Measurements from ENCODE around the gene TAC3.
A peak's percentile ranks its signal among the peaks of the same experiment; 100 is the strongest.

TAC3 gene

DNA sequence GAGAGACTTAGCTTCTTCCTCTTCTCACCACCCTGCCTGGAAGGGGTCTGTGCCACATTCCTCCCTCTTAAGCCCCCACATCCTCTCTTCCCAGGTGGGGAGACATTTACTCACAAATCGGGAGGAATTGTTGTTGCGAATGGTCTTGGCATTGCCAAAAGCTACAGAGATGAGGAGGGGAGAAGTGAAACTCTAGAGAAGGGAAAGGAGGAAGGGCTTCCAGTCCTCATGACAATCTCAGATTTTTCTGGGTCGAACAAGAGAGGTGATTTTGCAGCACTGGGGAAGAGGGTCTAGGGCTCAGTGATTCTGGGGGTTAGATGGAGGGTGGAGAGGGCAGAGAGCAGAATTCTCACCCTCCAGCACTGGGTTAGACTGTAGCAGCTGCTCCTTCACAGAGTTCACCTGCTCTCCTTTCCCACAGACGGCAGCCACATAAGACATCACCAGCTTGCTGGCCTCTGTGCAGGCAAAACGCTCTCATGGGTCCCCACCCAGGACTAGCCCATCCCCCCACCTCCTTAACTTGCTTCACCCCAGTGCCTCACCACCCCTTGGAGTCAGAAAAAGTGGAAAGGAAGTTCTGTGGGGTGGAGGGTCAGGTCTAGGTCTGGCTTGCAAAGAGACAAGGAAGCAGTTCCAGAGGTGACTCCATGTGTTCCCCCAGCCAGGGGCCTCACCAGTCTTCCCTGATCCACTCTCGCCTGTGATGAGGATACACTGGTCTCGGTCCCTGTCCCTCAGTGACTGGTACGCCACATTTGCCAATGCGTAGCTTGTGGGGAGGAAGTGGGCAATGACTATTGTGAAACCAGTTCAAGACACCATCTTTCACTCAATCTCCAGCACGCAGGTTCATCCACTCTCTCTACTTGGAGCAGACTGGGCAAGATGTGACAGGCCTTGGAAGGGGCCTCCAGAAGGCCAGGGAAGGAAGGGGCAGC, 30.9 kb upstream of the TAC3 start:
- in situ Hi-C loops (cut with MboI; ENCODE audit: low sequenced_read_pairs): no loop called here

DNA sequence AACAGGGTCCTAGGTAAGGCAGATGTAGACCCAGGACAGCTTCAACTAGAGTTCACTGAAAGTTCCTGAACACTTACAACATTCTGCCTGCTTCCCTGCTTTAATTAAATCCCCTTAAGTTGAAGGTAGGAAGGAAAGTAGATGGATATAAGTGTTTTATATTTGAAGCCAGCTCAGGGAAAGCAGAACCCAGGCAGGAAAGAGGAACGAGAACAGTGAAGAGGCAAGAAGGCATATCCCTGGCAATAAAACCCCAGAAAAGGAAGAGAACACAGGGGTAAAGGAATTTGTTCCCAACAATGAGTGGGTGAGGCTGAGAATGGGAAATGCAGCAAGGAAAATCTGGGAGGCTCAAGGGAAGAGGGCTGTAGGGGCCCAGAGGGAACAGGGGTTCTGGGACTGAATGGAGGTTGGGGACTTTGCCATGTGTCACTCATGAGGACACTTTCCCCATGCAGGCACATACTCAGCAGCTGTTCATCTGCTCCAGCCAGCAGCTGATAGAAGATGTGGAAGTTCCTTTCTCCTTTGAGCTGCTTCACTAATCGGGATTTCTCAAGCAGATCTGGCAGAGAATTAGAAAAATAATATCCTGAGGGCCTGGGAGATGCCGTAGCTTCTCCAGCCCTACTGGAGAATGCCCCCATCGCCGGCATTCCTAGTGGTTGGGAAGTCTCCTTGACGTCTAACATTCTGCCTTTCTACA, 29.9 kb upstream of the TAC3 start:
- no peaks in the 10 kb centered on the region for H3K36me3 ChIP-seq (replicated peaks)
- H3K4me3 ChIP-seq: no peak overlapping the region
- no peaks in the 10 kb centered on the region; the same call in 1 of the 2 replicates for H3K4me1 ChIP-seq
- no peak for DNase-seq (ENCODE audit: low spot score in 2 of 2)
- in situ Hi-C loops (cut with MboI; ENCODE audit: low sequenced_read_pairs): no loop called here
- H3K27me3 ChIP-seq (ENCODE audit: low read depth): peaks cover 3% of the 10 kb centered on the region; the same call in 1 of the 2 replicates
- H3K9me3 ChIP-seq: no peaks in the 10 kb centered on the region

More for the DNA sequence above, 30.9 kb upstream of the TAC3 start:
- no peaks in the 10 kb centered on the region for H3K9me3 ChIP-seq
- H3K4me1 ChIP-seq: no peaks in the 10 kb centered on the region; the same call in 1 of the 2 replicates
- H3K4me3 ChIP-seq: no peak overlapping the region
- H3K36me3 ChIP-seq (replicated peaks): no peaks in the 10 kb centered on the region
- peaks cover 3% of the 10 kb centered on the region; the same call in 1 of the 2 replicates for H3K27me3 ChIP-seq (ENCODE audit: low read depth)
- no peak for DNase-seq (ENCODE audit: low spot score in 2 of 2)

DNA sequence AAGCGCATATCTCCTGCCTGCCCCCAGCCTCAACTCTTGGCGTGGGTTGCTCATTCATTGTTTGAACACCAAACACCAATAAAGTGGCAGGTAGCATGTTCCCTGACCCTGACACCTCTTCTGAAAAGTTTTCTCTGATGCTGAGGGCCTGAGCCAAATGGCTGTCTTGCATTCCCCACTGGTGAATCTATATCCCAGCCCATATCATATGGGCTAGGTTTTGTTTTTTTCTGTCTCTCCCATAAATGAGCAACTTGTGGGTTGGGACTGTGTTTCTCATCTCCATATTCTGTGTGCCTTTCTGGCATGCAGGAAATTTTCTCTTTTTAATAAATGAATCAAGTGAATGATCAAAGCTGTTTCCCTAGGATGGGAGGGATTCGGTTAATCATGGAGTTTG, 28.6 kb upstream of the TAC3 start:
- H3K4me3 ChIP-seq: no peak overlapping the region
- DNase-seq (ENCODE audit: low spot score in 2 of 2): no peak
- in situ Hi-C loops (cut with MboI; ENCODE audit: low sequenced_read_pairs): no loop called here
- H3K36me3 ChIP-seq (replicated peaks): no peaks in the 10 kb centered on the region
- peaks cover 3% of the 10 kb centered on the region; the same call in 1 of the 2 replicates for H3K27me3 ChIP-seq (ENCODE audit: low read depth)
- H3K9me3 ChIP-seq: no peaks in the 10 kb centered on the region
- no peaks in the 10 kb centered on the region; the same call in 1 of the 2 replicates for H3K4me1 ChIP-seq

DNA sequence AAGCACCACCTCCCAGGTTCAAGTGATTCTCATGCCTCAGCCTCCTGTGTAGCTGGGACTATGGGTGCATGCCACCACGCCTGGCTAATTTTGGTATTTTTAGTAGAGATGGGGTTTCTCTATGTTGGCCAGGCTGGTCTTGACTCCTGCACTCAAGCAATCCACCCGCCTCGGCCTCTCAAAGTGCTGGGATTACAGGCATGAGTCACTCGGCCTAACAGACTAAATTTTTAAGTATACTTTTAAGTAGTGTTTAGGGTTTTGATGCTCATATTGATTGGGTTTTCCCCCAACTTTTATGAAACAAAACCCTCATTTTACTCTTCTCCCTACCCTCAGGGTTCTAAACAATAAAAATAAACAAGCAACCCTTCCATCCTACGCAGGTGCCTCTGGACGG, 28.1 kb upstream of the TAC3 start:
- peaks cover 3% of the 10 kb centered on the region; the same call in 1 of the 2 replicates for H3K27me3 ChIP-seq (ENCODE audit: low read depth)
- DNase-seq (ENCODE audit: low spot score in 2 of 2): no peak
- in situ Hi-C loops (cut with MboI; ENCODE audit: low sequenced_read_pairs): no loop called here
- no peaks in the 10 kb centered on the region for H3K36me3 ChIP-seq (replicated peaks)
- H3K9me3 ChIP-seq: no peaks in the 10 kb centered on the region
- H3K4me3 ChIP-seq: no peak overlapping the region
- no peaks in the 10 kb centered on the region for H3K4me1 ChIP-seq

DNA sequence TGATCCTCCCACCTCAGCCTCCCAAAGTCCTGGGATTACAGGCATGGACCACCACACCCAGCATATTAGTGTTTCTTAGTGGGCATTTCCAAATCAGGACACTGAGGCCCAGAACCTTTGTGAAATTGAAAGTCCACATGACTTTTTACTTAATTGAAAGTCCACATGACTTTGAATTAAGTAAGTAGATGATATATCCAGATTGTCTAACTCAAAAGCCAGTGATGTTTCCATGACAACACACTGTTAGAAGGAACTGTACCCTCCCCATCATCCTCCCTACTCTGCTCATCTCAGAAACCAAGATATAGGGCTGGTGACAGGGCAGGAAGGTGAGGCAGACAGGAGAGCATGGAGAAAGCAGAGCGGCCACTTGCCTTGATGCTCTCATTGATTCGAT, 26.4 kb upstream of the TAC3 start:
- H3K9me3 ChIP-seq: no peaks in the 10 kb centered on the region
- no peak overlapping the region for H3K4me3 ChIP-seq
- no peaks in the 10 kb centered on the region for H3K4me1 ChIP-seq
- DNase-seq (ENCODE audit: low spot score in 2 of 2): no peak
- H3K36me3 ChIP-seq (replicated peaks): no peaks in the 10 kb centered on the region
- in situ Hi-C loops (cut with MboI; ENCODE audit: low sequenced_read_pairs): no loop called here
- peaks cover 3% of the 10 kb centered on the region; the same call in 1 of the 2 replicates for H3K27me3 ChIP-seq (ENCODE audit: low read depth)

DNA sequence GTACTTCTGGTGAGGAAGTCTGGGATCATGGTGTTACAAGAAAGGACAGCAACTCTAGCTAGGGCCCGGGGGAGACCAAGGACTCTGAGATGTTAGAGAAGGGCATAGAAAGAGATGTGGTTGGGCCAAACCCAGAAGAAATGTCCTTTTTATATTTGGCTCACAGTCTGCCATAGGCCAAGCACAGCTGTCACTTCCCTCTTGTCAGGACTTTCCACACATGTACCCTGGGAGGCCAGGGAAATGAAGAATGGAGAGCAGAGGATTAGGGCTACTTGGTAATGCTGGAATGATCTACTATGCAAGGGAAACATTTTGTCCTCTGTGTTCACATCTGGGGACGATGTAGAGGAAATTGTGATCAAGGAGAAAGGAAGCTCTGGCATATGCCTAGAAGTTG, 24.4 kb upstream of the TAC3 start:
- Histone ChIP-seq H3K36me3 (replicated peaks) (no peaks in the 10 kb centered on the region), H3K9me3 (no peaks in the 10 kb centered on the region), H3K4me3 (no peak overlapping the region), H3K27me3 (ENCODE audit: low read depth) (peaks cover 3% of the 10 kb centered on the region; the same call in 1 of the 2 replicates), H3K4me1 (no peaks in the 10 kb centered on the region)
- DNase-seq (ENCODE audit: low spot score in 2 of 2): no peak
- in situ Hi-C loops (cut with MboI; ENCODE audit: low sequenced_read_pairs): no loop called here

DNA sequence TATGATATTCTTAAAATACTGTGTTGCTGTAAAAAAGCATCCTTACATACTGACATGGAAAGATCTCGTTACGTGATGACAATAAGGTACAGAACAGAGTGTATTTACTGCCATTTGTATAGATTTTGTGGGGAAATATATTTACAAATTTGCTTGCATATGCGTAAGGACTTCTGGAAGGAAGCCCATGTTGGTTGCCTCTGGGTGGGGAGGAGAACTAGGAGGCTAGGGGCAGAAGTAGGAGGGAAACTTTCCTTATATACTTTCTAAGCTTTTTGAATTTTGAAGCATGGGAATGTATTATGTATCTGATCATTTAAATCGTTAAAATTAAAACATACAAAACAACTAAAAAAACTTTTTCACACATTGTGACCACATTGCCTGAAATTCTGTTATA, 23.9 kb upstream of the TAC3 start:
- Histone ChIP-seq H3K36me3 (replicated peaks) (no peaks in the 10 kb centered on the region), H3K4me3 (no peak overlapping the region), H3K9me3 (no peaks in the 10 kb centered on the region), H3K27me3 (ENCODE audit: low read depth) (no peaks in the 10 kb centered on the region), H3K4me1 (no peaks in the 10 kb centered on the region)
- in situ Hi-C loops (cut with MboI; ENCODE audit: low sequenced_read_pairs): no loop called here
- DNase-seq (ENCODE audit: low spot score in 2 of 2): no peak

DNA sequence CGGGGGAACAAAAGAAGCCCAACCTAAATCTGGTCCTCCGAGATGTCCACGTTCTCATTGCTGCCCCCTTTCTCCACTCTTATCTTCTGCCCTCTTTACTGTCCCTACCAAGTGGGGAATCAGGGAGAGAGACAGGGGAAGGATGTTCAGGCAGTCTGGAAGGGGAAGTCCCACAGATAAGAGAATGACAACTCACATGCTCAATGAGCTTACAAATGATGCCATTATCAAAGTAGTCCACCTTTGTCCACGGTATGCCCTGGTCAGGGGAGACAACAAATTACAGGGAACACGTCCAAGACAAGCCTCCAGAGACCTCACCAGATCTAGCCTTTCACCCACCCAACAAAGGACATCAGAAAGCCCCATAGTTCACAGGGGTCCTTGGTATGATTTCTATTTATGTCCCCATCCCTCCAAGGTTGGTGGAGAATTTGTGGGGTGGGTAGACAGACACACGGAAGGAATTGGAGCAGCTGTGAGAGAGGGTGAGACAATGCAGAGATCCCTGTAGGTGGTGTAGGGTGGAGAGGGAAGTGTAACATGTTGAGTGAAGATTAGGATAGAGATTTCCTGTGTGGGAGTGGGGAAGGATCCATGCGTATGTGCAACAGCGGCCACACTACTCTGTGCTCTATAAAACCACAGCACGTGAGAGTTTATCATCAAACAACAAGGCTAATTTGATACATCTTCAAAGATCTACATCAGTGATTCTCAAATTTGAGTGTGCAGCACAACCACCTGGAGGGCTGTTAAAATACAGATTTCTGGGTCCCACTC, 22.9 kb upstream of the TAC3 start:
- Histone ChIP-seq H3K27me3 (ENCODE audit: low read depth) (no peaks in the 10 kb centered on the region), H3K4me3 (no peak overlapping the region), H3K9me3 (no peaks in the 10 kb centered on the region), H3K4me1 (no peaks in the 10 kb centered on the region), H3K36me3 (replicated peaks) (no peaks in the 10 kb centered on the region)
- in situ Hi-C loops (cut with MboI; ENCODE audit: low sequenced_read_pairs): no loop called here
- DNase-seq (ENCODE audit: low spot score in 2 of 2): no peak

DNA sequence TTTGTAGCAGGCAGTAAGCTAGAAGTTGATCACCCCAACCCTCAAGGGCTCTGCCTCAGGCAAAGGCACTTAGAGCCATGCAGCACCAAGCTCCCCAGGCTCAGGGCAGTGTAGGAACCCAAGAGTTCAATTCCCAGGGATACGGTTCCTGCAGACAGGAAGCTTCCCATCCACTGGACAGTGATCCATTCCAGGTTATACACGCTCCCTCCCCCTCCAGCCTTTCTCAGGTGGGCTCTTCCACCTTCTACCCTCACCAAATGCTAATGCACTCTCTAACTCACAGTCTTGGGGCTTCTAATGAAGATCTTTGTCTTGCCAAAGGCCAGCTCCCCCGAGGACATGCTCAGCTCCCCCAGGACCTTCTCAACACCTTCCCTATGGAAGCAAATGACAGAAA, 20.9 kb upstream of the TAC3 start:
- H3K36me3 ChIP-seq (replicated peaks): no peaks in the 10 kb centered on the region
- DNase-seq (ENCODE audit: low spot score in 2 of 2): no peak
- no peaks in the 10 kb centered on the region for H3K27me3 ChIP-seq (ENCODE audit: low read depth)
- H3K4me1 ChIP-seq: no peaks in the 10 kb centered on the region
- in situ Hi-C loops (cut with MboI; ENCODE audit: low sequenced_read_pairs): no loop called here
- no peaks in the 10 kb centered on the region for H3K9me3 ChIP-seq
- no peak overlapping the region for H3K4me3 ChIP-seq

DNA sequence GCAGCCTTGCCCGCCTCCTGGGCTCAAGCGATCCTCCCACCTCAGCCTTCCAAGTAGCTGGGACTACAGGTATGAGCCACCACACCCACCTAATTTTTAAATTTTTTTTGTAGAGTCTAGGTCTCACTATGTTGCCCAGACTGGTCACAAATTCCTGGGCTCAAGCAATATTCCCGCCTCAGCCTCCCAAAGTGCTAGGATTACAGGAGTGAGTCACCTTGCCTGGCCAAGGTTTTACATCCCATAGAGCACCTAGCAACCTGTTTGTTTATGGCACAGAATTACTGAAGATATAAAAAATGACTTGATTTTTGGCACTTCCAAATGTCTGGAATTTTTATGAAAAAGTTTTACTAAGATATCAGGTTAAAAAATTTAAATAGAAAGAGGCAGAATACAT, 17.1 kb upstream of the TAC3 start:
- Histone ChIP-seq H3K27me3 (ENCODE audit: low read depth) (no peaks in the 10 kb centered on the region), H3K4me1 (peaks cover 7% of the 10 kb centered on the region), H3K4me3 (no peak overlapping the region), H3K36me3 (replicated peaks) (no peaks in the 10 kb centered on the region), H3K9me3 (no peaks in the 10 kb centered on the region)
- DNase-seq (ENCODE audit: low spot score in 2 of 2): no peak
- in situ Hi-C loops (cut with MboI; ENCODE audit: low sequenced_read_pairs): no loop called here

DNA sequence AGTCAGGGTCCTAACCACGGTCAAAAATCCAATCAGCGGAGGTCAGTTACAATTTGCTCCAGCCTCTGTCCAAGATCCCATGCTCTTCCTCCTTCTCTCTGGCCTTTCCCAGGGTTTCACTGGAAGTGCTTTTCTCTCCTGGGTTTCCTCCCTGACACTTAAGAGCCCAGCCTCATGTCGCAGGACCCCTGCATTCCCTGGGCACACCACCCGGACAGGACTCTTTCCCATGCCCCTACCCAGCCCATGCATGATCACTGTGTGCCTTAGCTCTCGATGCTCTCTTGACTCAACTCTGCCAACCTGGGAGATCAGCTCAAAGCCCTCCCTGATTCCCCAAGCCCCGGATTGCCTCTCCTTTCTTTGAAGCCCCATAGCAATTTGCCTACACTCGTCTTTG, 15.5 kb upstream of the TAC3 start:
- Histone ChIP-seq H3K4me1 (peaks cover 7% of the 10 kb centered on the region), H3K27me3 (ENCODE audit: low read depth) (0 out of 2 replicates have a peak, but pooled peaks cover 2% of the 10 kb centered on the region), H3K4me3 (no peak overlapping the region), H3K36me3 (replicated peaks) (no peaks in the 10 kb centered on the region), H3K9me3 (no peaks in the 10 kb centered on the region)
- no peak for DNase-seq (ENCODE audit: low spot score in 2 of 2)
- in situ Hi-C loops (cut with MboI; ENCODE audit: low sequenced_read_pairs): no loop called here

DNA sequence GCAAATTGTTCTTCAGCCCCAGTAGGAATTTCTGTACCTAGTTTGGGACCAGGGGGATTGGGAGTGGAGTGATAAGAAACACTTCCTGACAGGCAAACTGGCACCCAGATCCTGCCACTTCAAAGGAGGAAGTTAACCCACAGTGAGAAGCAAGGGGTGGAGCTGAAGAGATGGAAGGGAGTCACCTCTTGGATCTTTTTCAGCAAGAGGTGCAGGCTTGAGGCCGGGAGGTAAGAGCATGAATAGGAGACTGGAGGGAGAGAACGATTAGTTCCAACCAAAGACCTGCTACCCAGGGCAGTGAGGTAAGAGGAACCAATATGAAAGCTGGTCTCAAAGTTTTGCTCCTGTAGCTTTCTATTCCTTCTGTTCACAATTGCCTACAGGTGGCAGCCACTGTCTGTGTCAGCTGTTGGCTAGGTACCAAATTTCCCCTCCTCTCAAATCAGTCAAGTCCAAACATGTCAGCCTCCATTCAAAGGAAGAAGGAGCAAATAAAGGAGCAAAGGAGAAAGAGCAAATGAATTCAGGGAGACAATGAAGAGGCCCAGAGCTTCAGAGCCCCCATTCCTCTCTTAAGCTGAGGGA, 14.9 kb upstream of the TAC3 start:
- 0 out of 2 replicates have a peak, but pooled peaks cover 3% of the 10 kb centered on the region for H3K27me3 ChIP-seq (ENCODE audit: low read depth)
- peak; percentile 58 to 71 for DNase-seq (ENCODE audit: low spot score in 2 of 2)
- in situ Hi-C loops (cut with MboI; ENCODE audit: low sequenced_read_pairs): no loop called here
- H3K9me3 ChIP-seq: no peaks in the 10 kb centered on the region
- no peaks in the 10 kb centered on the region for H3K36me3 ChIP-seq (replicated peaks)
- H3K4me1 ChIP-seq: peaks cover 7% of the 10 kb centered on the region
- H3K4me3 ChIP-seq: no peak overlapping the region

DNA sequence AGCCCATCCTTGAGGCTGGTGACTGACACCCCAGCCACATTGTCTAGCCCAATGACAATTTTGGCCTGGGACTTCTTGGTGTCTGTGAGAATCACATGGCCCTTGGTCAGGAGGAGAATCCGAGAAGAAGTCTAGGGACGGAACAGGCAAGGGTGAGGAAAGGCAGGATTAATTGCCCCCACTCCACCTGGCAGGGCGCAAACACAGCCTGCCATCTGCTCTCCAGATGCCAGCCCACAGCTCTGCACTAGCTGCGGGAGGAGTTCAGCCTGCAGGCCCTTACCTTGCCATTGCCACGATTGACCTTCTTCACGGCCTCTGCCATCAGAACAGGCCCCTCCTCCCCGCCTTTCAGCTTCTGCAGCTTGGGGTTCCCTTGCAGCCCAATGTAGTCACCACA, 13.1 kb upstream of the TAC3 start:
- 0 out of 2 replicates have a peak, but pooled peaks cover 3% of the 10 kb centered on the region for H3K27me3 ChIP-seq (ENCODE audit: low read depth)
- no peaks in the 10 kb centered on the region for H3K9me3 ChIP-seq
- H3K4me1 ChIP-seq: peaks cover 7% of the 10 kb centered on the region
- no peak overlapping the region for H3K4me3 ChIP-seq
- in situ Hi-C loops (cut with MboI; ENCODE audit: low sequenced_read_pairs): no loop called here
- H3K36me3 ChIP-seq (replicated peaks): no peaks in the 10 kb centered on the region
- no peak for DNase-seq (ENCODE audit: low spot score in 2 of 2)
